Measurements from ENCODE around the gene SLC4A3. TPM values are rescaled to one million over a fixed set of nuclear protein-coding genes. Genes with fewer than 3 reads are reported as not detected.

The SLC4A3 gene
- polyA plus RNA-seq, 1 of the 3 experiments (the other 2 are of a cell fraction): 12.3 TPM

DNA sequence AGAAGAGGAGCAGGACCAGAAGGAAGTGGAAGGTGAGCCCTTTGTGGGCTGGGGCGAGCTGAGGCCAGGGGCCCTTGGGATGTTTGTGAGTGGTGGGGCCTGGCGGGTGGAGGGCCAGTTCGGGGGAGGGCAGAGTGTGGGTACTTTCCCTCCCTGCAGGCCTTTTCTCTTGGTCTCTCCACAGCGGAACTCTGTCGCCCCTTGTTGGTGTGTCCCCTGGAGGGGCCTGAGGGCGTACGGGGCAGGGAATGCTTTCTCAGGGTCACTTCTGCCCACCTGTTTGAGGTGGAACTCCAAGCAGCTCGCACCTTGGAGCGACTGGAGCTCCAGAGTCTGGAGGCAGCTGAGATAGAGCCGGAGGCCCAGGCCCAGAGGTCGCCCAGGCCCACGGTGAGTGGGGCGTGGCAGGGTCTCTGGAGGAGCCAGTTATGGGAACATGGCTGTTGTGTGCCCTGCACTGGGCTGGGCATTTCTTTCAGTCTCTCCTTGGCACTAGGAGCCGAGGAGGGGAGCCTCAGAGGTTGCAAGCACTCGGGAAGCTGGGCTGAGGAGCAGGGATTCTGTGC lies 18.9 kb upstream of the SLC4A3 start:
- H3K27me3 ChIP-seq (ENCODE audit: insufficient read depth): no peaks in the 10 kb centered on the region
- H3K9me3 ChIP-seq: no peaks in the 10 kb centered on the region
- POLR2A ChIA-PET: no interaction called here
- H3K4me3 ChIP-seq (ENCODE audit: low read depth in 2 of 2, low read length in 1 of 2): no peak overlapping the region
- H4K20me1 ChIP-seq (ENCODE audit: insufficient read depth): no peaks in the 10 kb centered on the region
- no peaks in the 10 kb centered on the region for H3K79me2 ChIP-seq (ENCODE audit: insufficient read depth)
- H3K9me2 ChIP-seq: no peaks in the 10 kb centered on the region
- TF ChIP-seq SIN3A (IDR thresholded peaks at IDR 0.05; ENCODE audit: borderline replicate concordance, low read depth, low read length) (no peak), RFX5 (IDR thresholded peaks at IDR 0.05; ENCODE audit: low read length) (no peak), ELF1 (IDR thresholded peaks at IDR 0.05) (no peak)
- H3K4me2 ChIP-seq: no peak overlapping the region
- no peaks in the 10 kb centered on the region for H3F3A ChIP-seq (replicated peaks; ENCODE audit: insufficient read depth)
- H2AFZ ChIP-seq (ENCODE audit: low read depth): no peak overlapping the region
- H3K4me1 ChIP-seq (ENCODE audit: control insufficient read depth in 1 of 2, insufficient read depth in 2 of 2, low read depth in 1 of 2, low read length in 1 of 2): peaks cover 0 to 9% of the 10 kb centered on the region in 2 experiments; a peak in 1 of 4 replicates
- H3K9ac ChIP-seq: no peak overlapping the region
- no peak overlapping the region for H3K27ac ChIP-seq (ENCODE audit: low read depth in 2 of 2, low read length in 1 of 2)
- no peak for DNase-seq
- peaks cover 0 to 48% of the 10 kb centered on the region in 2 experiments for H3K36me3 ChIP-seq (replicated peaks in 1 of 2; ENCODE audit: control insufficient read depth in 1 of 2, insufficient read depth in 2 of 2, low read length in 1 of 2)
- 82% methylated on average over 11 of the region's 15 CpGs for WGBS (ENCODE audit: low lambda C conversion rate)
- CTCF ChIA-PET: no interaction called here

- Histone ChIP-seq H3K4me2 (no peak overlapping the region), H3K9ac (no peak overlapping the region), H3K9me3 (no peaks in the 10 kb centered on the region), H3K27ac (ENCODE audit: low read depth in 2 of 2, low read length in 1 of 2) (no peak overlapping the region), H4K20me1 (ENCODE audit: insufficient read depth) (no peaks in the 10 kb centered on the region), H3K4me1 (ENCODE audit: control insufficient read depth in 1 of 2, insufficient read depth in 2 of 2, low read depth in 1 of 2, low read length in 1 of 2) (peaks cover 0 to 9% of the 10 kb centered on the region in 2 experiments; a peak in 1 of 4 replicates), H3K79me2 (ENCODE audit: insufficient read depth) (no peaks in the 10 kb centered on the region), H3F3A (replicated peaks; ENCODE audit: insufficient read depth) (no peaks in the 10 kb centered on the region), H2AFZ (ENCODE audit: low read depth) (no peak overlapping the region), H3K36me3 (replicated peaks in 1 of 2; ENCODE audit: control insufficient read depth in 1 of 2, insufficient read depth in 2 of 2, low read length in 1 of 2) (peaks cover 0 to 48% of the 10 kb centered on the region in 2 experiments), H3K27me3 (ENCODE audit: insufficient read depth) (no peaks in the 10 kb centered on the region), H3K4me3 (ENCODE audit: low read depth in 2 of 2, low read length in 1 of 2) (no peak overlapping the region), H3K9me2 (no peaks in the 10 kb centered on the region)
- WGBS (ENCODE audit: low lambda C conversion rate): 96% methylated on average over 11 of the region's 13 CpGs
- CTCF ChIA-PET: interaction anchor here (0.9 kb wide), 1 partner anchor 33 kb away, joined by 3 read pairs; no protein-coding TSS in a partner anchor
- POLR2A ChIA-PET: no interaction called here
- TF ChIP-seq RXRA (IDR thresholded peaks at IDR 0.05; ENCODE audit: borderline replicate concordance, low read depth): no peak
- no peak for TF ChIP-seq EP300 (IDR thresholded peaks at IDR 0.05; ENCODE audit: borderline replicate concordance in 1 of 2, low read depth in 1 of 2, low read length in 1 of 2)
- TF ChIP-seq ZBTB33 (IDR thresholded peaks at IDR 0.05; ENCODE audit: borderline replicate concordance, low read depth): no peak
- TF ChIP-seq, protein P1, sequence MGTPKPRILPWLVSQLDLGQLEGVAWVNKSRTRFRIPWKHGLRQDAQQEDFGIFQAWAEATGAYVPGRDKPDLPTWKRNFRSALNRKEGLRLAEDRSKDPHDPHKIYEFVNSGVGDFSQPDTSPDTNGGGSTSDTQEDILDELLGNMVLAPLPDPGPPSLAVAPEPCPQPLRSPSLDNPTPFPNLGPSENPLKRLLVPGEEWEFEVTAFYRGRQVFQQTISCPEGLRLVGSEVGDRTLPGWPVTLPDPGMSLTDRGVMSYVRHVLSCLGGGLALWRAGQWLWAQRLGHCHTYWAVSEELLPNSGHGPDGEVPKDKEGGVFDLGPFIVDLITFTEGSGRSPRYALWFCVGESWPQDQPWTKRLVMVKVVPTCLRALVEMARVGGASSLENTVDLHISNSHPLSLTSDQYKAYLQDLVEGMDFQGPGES (IDR thresholded peaks at IDR 0.05; ENCODE audit: low read depth, low read length): no peak
- no peak for TF ChIP-seq JUND (IDR thresholded peaks at IDR 0.05)
- TF ChIP-seq TAF1 (IDR thresholded peaks at IDR 0.05; ENCODE audit: borderline replicate concordance, low read depth, low read length): no peak
- TF ChIP-seq SIN3A (IDR thresholded peaks at IDR 0.05; ENCODE audit: borderline replicate concordance, low read depth, low read length): no peak
- DNase-seq: no peak
Observed at GRCh38 chr2:219609149-219609750, 18.2 kb upstream of the SLC4A3 start.
